ENCODE results near the gene KBTBD12. TPM values are rescaled to one million over a fixed set of nuclear protein-coding genes. Genes with fewer than 3 reads are reported as not detected.

KBTBD12 gene
- total RNA-seq, 1 experiment from 2014 or later = not detected

- TF ChIP-seq CTCF (IDR thresholded peaks at IDR 0.05; ENCODE audit: unreplicated experiment) = no peak
- H3K9me3 Mint-ChIP-seq (ENCODE audit: unreplicated experiment) = no peaks in the 10 kb centered on the region
- ChIA-PET CTCF (interaction anchor here (1.2 to 3.0 kb wide), 2 partner anchors 11 to 28 kb away, joined by 5 to 10 read pairs; no protein-coding TSS in a partner anchor), POLR2A (interaction anchor here (0.6 kb wide), 1 partner anchor 177 kb away, joined by 3 read pairs; no protein-coding TSS in a partner anchor)
- H3K27me3 Mint-ChIP-seq (ENCODE audit: insufficient read depth, unreplicated experiment) = peaks cover 5% of the 10 kb centered on the region
- no peak for DNase-seq (ENCODE audit: unreplicated experiment)
- BruUV-seq (replicated peaks) = no TSS peak
- no peak overlapping the region for H3K27ac Mint-ChIP-seq (ENCODE audit: low read depth, unreplicated experiment)
- intact Hi-C loops (cut with micrococcal nuclease) = no loop called here
- no peaks in the 10 kb centered on the region for H3K36me3 Mint-ChIP-seq (ENCODE audit: insufficient read depth, unreplicated experiment)
- no peak overlapping the region for H3K4me3 Mint-ChIP-seq (ENCODE audit: unreplicated experiment)
- no peaks in the 10 kb centered on the region for H3K4me1 Mint-ChIP-seq (ENCODE audit: insufficient read depth, unreplicated experiment)
These were observed 67.1 kb downstream of the KBTBD12 start for GRCh38 chr3:127982155-127982554.

DNA sequence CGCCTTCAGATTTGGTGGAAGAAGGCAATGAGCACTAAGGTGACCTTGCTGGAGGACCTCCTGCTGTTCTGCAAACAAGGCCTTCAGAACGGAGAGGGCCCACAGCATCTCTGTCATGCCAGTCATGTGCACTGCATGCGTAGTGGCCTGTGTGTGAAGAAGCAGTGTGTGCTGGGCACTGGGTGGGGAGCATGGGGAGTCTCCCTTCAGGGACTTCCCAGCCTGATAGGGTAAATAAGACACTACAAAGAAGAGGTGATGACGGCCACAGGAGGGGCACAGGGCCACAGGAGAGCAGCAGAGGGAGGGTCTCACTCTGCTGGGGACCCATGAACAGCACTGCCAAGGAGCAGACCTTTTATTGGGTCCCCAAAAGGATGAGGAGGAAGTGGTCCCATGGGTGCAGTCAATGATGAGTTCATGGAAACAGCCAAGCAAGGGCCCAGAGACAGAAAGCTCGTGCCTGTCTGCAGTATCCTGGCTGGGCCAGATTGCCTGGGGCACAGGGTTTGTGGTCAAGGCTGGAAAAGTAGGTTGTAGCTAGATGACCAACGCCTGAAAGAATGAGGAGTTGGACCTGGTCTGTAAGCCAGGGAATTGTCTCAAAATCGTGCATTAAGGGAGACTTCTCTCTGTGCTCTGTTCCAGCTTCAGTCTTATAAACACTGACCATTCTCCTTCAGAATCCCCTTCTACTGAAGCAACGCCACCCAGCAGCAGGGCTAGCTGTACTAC is 69.4 kb downstream of the KBTBD12 start:
- no peak overlapping the region for H3K27ac Mint-ChIP-seq (ENCODE audit: low read depth, unreplicated experiment)

DNA sequence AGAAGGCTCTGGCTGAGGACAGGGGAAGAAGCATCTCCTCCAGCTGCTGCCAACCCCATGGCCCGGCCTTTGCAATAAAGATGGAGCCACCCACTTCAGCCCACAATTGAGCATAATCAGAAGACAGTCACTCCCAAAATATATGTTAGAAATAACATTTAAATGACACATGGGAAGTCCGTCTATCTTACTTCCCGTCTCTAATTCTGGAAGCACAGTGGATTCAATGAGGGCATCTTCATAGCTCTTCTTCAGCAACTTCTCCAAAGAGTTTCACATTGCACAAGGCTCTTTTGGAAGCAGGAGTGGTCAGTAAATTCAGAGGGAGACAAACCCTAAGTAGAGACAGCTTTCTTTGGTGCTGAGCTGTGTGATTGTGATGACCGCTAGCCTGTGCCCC is 70.2 kb downstream of the KBTBD12 start:
- BruUV-seq (replicated peaks) = no TSS peak
- Mint-ChIP-seq H3K27ac (ENCODE audit: low read depth, unreplicated experiment) (no peak overlapping the region), H3K4me1 (ENCODE audit: insufficient read depth, unreplicated experiment) (no peaks in the 10 kb centered on the region), H3K27me3 (ENCODE audit: insufficient read depth, unreplicated experiment) (no peaks in the 10 kb centered on the region), H3K36me3 (ENCODE audit: insufficient read depth, unreplicated experiment) (no peaks in the 10 kb centered on the region), H3K4me3 (ENCODE audit: unreplicated experiment) (no peak overlapping the region), H3K9me3 (ENCODE audit: unreplicated experiment) (no peaks in the 10 kb centered on the region)
- no peak for TF ChIP-seq CTCF (IDR thresholded peaks at IDR 0.05; ENCODE audit: unreplicated experiment)
- DNase-seq (ENCODE audit: unreplicated experiment) = no peak
- CTCF ChIA-PET = interaction anchor here (0.8 to 1.0 kb wide), 3 partner anchors 13 to 330 kb away, joined by 3 to 5 read pairs (median 3); no protein-coding TSS in a partner anchor
- POLR2A ChIA-PET = no interaction called here
- intact Hi-C loops (cut with micrococcal nuclease) = no loop called here

More for the DNA sequence above, 69.4 kb downstream of the KBTBD12 start:
- Mint-ChIP-seq H3K4me1 (ENCODE audit: insufficient read depth, unreplicated experiment) (no peaks in the 10 kb centered on the region), H3K36me3 (ENCODE audit: insufficient read depth, unreplicated experiment) (no peaks in the 10 kb centered on the region), H3K9me3 (ENCODE audit: unreplicated experiment) (no peaks in the 10 kb centered on the region), H3K4me3 (ENCODE audit: unreplicated experiment) (no peak overlapping the region), H3K27me3 (ENCODE audit: insufficient read depth, unreplicated experiment) (no peaks in the 10 kb centered on the region)
- BruUV-seq (replicated peaks) = no TSS peak
- CTCF ChIA-PET = interaction anchor here (1.0 kb wide), 1 partner anchor 12 kb away, joined by 3 read pairs; no protein-coding TSS in a partner anchor
- intact Hi-C loops (cut with micrococcal nuclease) = no loop called here
- POLR2A ChIA-PET = no interaction called here
- TF ChIP-seq CTCF (IDR thresholded peaks at IDR 0.05; ENCODE audit: unreplicated experiment) = no peak
- no peak for DNase-seq (ENCODE audit: unreplicated experiment)

DNA sequence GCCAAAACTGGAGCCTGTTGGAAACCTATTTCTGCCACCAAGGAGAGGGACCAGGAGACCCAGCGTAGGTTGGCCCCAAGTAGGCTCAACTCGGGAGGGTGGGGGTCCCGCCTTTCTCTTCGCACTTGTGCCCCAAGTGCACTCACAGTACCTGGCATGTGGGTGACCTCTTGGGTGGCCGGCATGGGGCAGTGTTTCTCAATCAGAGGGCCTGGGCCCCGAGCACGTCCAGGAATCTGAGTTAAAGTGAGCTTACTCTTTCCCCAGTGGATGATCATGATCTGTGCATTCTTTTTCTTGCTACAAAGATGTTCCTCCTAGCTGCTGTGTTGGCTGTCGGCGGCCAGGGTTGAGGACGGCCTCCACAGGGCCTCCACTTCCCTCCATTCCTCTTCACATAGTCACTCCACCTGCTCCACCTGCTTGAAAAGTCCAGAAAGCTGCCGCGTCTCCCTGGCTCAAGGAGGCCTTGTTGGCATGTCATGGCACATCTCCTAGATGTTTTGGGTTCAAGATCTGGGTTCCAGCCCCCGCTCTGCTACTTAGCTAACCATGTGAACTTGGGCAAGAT is 70.7 kb downstream of the KBTBD12 start:
- H3K4me3 Mint-ChIP-seq (ENCODE audit: unreplicated experiment) = no peak overlapping the region
- no peak for DNase-seq (ENCODE audit: unreplicated experiment)
- H3K36me3 Mint-ChIP-seq (ENCODE audit: insufficient read depth, unreplicated experiment) = no peaks in the 10 kb centered on the region
- POLR2A ChIA-PET = no interaction called here
- no TSS peak for BruUV-seq (replicated peaks)
- no peaks in the 10 kb centered on the region for H3K4me1 Mint-ChIP-seq (ENCODE audit: insufficient read depth, unreplicated experiment)
- no peak overlapping the region for H3K27ac Mint-ChIP-seq (ENCODE audit: low read depth, unreplicated experiment)
- CTCF ChIA-PET = interaction anchor here (0.8 to 1.0 kb wide), 2 partner anchors 15 to 331 kb away, joined by 3 to 5 read pairs; no protein-coding TSS in a partner anchor
- TF ChIP-seq CTCF (IDR thresholded peaks at IDR 0.05; ENCODE audit: unreplicated experiment) = no peak
- no peaks in the 10 kb centered on the region for H3K27me3 Mint-ChIP-seq (ENCODE audit: insufficient read depth, unreplicated experiment)
- no peaks in the 10 kb centered on the region for H3K9me3 Mint-ChIP-seq (ENCODE audit: unreplicated experiment)
- intact Hi-C loops (cut with micrococcal nuclease) = no loop called here
